LNCAP (cell line): ENCODE measurements around the gene GPC5.

ENCODE experiments used
- CTCF ChIP-seq: fragments of 450-650 bp; IDR thresholded peaks from 2 replicates; pipeline ENCODE4 v1.5.1; 2017; ENCODE audit warnings: mild to moderate bottlenecking

GPC5 gene

GRCh38 chr13:91398413-91399188 lies at the start of gene GPC5:
GPC5 (plus strand) TSS chr13:91398621.
- no peak for TF ChIP-seq CTCF

- TF ChIP-seq CTCF = peak; percentile 88
Measured at GRCh38 chr13:91348906-91349435, 49.5 kb upstream of the GPC5 start.

GRCh38 chr13:91349992-91350911 lies 48.2 kb upstream of the GPC5 start:
- no peak for TF ChIP-seq CTCF

GRCh38 chr13:91351123-91351522 lies 47.3 kb upstream of the GPC5 start:
- no peak for TF ChIP-seq CTCF

- no peak for TF ChIP-seq CTCF
Measured at GRCh38 chr13:91351980-91352379, 46.4 kb upstream of the GPC5 start.

GRCh38 chr13:91353494-91353893 lies 44.9 kb upstream of the GPC5 start:
- no peak for TF ChIP-seq CTCF

GRCh38 chr13:91355099-91355825 lies 43.2 kb upstream of the GPC5 start:
- TF ChIP-seq CTCF = no peak
